H1 (cell line): ENCODE results near the gene LRRC28. TPM values are rescaled to one million over a fixed set of nuclear protein-coding genes. Genes with fewer than 3 reads are reported as not detected.

Source experiments
- BCL11A ChIP-seq, 2 experiments: IDR thresholded peaks; one replicate each; pipeline ENCODE4 v1.6.1; 2011; ENCODE audit warnings: low read depth in 2 of 2, low read length in 2 of 2, mild to moderate bottlenecking in 2 of 2
- CHD7 ChIP-seq: fragments of 300-600 bp; sonication (generic); IDR thresholded peaks from 2 replicates; pipeline ENCODE4 v1.7.1; 2012; ENCODE audit warnings: low read length, moderate library complexity, mild to moderate bottlenecking, inconsistent platforms; ENCODE audit not compliant: insufficient replicate concordance
- CTBP2 ChIP-seq: IDR thresholded peaks from 2 replicates; pipeline ENCODE4 v1.7.0; 2011; ENCODE audit warnings: borderline replicate concordance, mild to moderate bottlenecking, moderate library complexity, mixed read lengths, low read length; ENCODE audit not compliant: insufficient read depth, insufficient read length
- polyA plus RNA-seq, 7 experiments: library from polyadenylated mRNA; depleted of rRNA in 3 of 7; stranded (reverse) in 5 of 7; unstranded in 2 of 7; fragments of >200 nt in 5 of 7; fragments of 200-250 nt in 2 of 7; gene quantifications; 1 replicate in 5 of 7; 2 replicates in 1 of 7; 4 replicates in 1 of 7; pipeline versions ENCODE4 v1.2.1 to v1.2.3, GENCODE V29; 2011 to 2013; ENCODE audit warnings: missing spikeins in 2 of 7, mixed read lengths in 2 of 7
- total RNA-seq: library from RNA; stranded (reverse); fragmentation: NEBNext Ultra II Directional; extraction: Animal tissue kit (Norgen Biotek cat#: 25700); gene quantifications from 2 replicates; pipeline ENCODE4 v1.2.1, GENCODE V29; 2021

LRRC28 gene
- total and polyA plus RNA-seq, 2 of the 8 experiments (the other 6 are each of a cell fraction or from before 2014, with no cell fraction given) = 20.2 to 23.3 TPM

GRCh38 chr15:99333981-99334380, 82.7 kb downstream of the LRRC28 start (continued):
- TF ChIP-seq CHD7 = no peak
- TF ChIP-seq CTBP2 = no peak
- TF ChIP-seq BCL11A (IDR thresholded peaks at IDR 0.05; ENCODE audit: low read depth in 2 of 2, low read length in 2 of 2) = no peak
